ENCODE measurements around the gene HOTAIR. TPM values are rescaled to one million over a fixed set of nuclear protein-coding genes. Genes with fewer than 3 reads are reported as not detected.

The HOTAIR gene
- not detected in 2 replicates for total RNA-seq (2014; rRNA removed; shearing (Covaris generic))

DNA sequence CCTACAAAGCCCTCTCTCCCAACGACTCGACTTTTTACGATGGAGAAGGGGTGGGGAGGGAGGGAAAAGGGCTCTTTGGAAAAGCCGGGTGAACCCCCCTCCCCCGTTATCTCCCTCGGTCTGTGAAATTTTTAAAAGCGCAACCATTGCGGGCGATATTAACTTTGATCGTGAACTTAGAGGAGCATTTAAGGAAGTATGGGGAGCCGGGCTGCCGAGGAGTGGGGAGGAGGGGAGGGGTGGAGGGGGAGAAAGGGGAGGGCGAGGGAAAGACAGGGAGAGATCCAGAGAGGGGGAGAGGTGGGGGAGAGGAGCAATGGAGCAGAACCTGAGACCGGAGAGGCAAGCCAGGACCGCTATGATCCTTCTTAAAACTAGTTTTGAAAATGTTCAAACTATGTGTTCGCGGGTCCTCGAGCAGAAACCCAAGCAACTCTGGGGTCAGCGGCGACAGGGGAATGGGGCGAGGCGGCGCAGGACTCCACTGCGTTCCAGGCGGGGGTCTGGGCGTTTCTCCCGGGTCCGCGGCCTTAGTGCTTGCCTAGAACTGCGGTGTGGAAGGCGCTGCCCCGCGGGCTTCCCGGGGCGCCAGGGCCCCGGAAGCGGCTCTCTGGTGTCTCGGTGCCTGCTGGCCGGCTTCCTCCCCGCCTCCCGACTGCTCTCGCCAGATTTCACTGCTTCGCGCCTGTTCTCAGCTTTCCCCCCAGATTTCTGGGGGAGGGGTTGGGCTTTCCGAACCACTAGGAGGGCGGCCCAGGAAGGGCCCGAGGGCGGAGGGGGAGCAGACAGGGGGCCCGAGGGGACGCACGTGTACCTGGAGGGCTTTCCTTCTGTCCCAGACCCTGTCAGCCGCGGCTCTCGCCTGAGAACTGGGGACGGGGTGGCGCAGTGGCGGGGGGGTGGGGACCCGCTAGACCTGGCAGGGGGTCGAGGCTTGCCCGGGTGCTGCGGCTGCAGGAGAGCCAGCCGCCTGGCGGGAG, at the start of gene HOTAIR:
HOTAIR (minus strand) TSS at position 871 of the 980 bp plus-strand sequence.
- DNase-seq (ENCODE audit: low read depth), result peak; percentile 61

DNA sequence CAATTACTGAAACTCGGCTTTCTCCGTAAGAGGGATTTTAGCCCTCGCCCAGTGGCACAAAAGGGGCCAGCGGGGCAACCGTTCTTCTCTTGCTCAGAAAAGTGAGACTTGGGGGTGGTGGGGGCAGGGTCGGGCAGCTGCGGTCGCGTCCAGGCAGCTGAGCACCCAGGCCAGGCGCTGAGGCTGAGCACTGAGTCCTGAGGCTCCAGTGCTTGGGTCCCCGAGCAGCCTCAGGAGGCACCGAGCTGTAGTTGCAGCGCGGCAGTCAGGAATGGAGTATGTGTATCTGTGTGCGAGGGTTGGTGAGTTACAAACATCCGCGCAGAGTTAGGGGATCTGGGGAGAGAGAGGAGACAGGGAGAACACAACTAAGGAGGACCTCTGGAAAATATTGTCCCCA, 49.4 kb upstream of the HOTAIR start:
- DNase-seq (ENCODE audit: low read depth), result no peak

GRCh38 chr12:54022960-54023884, 48.5 kb upstream of the HOTAIR start:
- no peak for DNase-seq (ENCODE audit: low read depth)

GRCh38 chr12:54021432-54022013, 46.8 kb upstream of the HOTAIR start:
- DNase-seq (ENCODE audit: low read depth), result no peak

GRCh38 chr12:54020591-54021405, 46.0 kb upstream of the HOTAIR start:
- DNase-seq (ENCODE audit: low read depth), result no peak

DNA sequence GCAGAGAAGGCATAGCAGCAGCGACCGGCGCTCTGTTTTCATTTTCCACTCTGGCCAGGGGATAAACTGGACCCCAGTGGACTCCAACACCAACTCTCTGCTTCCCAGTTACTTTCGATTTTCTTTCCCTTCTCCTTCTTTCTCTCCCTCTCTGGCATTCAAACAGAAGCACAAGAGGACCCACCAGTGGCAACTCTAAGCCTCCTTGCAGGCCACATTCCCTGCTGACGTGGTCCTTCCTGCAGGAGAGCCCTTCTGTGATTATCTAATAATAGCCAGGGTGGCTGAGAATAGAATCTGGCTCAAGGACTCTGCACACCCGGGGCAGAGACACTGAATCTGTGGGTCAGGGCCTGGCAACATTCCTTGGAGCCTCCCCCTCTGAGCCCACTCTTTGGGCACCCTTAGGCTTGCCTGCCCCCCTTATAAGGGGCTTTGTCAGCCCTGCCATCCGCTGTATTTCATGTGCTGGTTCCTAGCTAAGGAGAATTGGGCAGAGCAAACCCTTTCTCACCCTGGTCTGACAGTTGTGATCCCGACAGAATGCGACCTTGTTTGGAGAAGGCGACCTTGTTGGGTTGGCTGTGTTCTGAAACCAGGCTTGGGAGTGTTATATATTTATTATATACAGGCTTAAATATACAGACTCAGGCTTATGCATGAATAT, 45.3 kb upstream of the HOTAIR start:
- peak; percentile 71 for DNase-seq (ENCODE audit: low read depth)

- DNase-seq (ENCODE audit: low read depth), result peak; percentile 44
These were observed 44.5 kb upstream of the HOTAIR start for GRCh38 chr12:54019091-54019811.

DNA sequence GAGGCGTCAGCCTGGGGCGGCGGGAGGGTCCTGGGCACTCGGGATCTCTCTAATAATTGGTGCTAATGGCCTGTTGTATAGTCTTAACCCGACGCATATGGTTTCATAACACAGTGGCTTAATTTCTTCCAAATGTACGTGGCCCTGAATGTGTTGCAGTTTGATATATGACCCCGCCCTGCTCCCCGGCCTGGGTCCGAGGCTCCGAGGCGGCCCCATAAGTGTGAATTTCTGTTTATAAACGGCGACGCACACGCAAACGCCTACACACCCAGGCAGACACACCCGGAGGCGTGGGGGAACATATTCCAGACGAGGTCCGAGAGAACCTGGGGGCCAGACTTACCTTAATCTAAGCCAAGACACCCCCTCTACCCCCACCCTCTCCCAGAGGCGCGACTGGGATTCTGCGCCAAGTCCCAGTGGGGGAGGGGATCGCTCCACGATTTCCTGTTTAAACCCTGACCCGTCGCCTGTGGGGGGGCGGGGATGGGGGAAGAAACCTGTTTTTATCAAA, 43.8 kb upstream of the HOTAIR start:
- peak; percentile 47 for DNase-seq (ENCODE audit: low read depth)

GRCh38 chr12:54017878-54018467, 43.2 kb upstream of the HOTAIR start:
- peak; percentile 94 for DNase-seq (ENCODE audit: low read depth)

GRCh38 chr12:54017027-54017788, 42.5 kb upstream of the HOTAIR start:
- peak; percentile 50 for DNase-seq (ENCODE audit: low read depth)

- DNase-seq (ENCODE audit: low read depth), result peak; percentile 90
These were observed 41.8 kb upstream of the HOTAIR start for GRCh38 chr12:54016478-54016964.

GRCh38 chr12:54016051-54016450, 41.3 kb upstream of the HOTAIR start:
- no peak for DNase-seq (ENCODE audit: low read depth)

DNA sequence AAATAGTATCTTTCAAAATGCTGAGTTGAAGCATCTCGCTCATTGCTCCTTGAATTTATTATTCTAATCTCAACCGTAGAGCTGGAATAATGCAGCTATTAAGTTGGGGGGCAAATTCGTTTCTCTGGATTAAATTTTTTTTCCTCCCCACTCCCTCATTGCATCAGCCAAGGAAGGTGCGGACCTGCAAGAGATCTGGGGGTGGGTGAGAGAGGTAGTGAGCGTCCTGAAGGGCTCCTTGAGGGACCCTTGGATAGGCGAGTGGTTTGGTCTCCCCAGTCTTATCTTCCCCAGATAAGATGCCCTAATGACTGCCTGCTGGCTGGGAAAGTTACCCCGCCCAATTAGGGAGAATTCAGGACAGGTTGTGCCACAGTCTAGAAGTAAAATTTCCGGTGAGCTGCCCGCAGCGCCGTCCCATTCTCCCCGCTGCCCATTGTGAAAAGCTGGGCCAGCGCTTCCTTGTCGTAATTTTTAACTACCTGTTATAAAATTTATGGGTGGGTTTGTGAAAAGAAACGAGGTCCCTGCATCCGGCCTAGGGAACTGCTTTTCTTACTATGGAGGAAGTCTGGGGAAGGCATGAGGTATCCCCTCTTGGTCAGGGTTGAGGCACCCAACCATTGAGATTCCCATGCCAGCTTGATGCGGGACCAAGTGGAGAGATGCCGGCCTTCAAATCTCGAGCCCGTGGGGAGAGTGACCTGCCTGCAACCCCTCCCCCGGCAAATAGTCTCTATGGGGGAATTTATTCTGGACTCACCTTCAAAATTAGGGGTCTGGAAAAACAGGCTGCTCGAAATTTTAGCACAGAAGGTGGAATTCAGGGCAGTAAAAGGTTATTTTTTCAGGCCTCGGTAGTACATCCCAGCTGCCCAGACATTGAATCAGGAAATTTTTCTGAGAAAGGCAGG, 40.5 kb upstream of the HOTAIR start:
- DNase-seq (ENCODE audit: low read depth), result no peak

DNA sequence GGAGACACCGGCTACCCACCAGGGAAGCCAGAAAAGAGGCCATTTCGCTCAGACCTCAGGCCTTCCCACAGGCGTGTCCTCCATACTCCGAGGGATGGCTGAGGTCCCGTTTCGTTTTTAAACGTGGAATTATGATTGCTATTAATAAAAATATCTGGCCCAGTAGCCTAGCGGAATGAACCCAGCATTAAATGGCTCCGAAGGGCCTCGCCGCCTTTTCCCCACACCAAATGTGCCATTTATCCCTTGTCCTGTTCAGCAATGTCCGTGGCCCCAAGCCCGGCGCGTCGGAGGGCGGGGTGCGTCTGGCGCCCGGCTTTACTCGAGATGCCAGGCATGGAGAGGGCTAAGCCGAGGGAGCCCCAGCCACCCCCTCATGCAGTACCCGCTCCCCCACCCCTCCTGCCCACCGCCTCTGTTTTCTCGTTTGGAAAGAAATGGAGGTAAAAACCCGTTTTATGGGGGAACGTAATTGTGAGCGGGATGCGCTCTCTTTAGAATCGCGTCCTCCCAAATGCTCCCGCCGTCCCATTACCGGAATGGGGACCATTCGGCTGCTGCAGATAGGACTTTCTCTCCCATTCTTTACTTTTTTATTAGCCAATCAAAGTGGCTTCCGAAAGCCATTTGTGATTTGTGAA, 39.7 kb upstream of the HOTAIR start:
- no peak for DNase-seq (ENCODE audit: low read depth)

- DNase-seq (ENCODE audit: low read depth), result no peak
These were observed 38.1 kb upstream of the HOTAIR start for GRCh38 chr12:54012631-54013409.
